HG02970 (cell line): ENCODE data around the gene COL4A2.
"Not testable (repeated sequence)": the region's sequence is repeated elsewhere in the genome, so short reads cannot be mapped to it uniquely, and the experiment has no call there.

Experiments used
- ATAC-seq: cut with Tn5 transposase; IDR thresholded peaks from one replicate; pipeline ENCODE4 v1.9.1; 2021; ENCODE audit warnings: mild to moderate bottlenecking, moderate library complexity, moderate number of reproducible peaks; ENCODE audit not compliant: unreplicated experiment, low FRiP score

Gene COL4A2

DNA sequence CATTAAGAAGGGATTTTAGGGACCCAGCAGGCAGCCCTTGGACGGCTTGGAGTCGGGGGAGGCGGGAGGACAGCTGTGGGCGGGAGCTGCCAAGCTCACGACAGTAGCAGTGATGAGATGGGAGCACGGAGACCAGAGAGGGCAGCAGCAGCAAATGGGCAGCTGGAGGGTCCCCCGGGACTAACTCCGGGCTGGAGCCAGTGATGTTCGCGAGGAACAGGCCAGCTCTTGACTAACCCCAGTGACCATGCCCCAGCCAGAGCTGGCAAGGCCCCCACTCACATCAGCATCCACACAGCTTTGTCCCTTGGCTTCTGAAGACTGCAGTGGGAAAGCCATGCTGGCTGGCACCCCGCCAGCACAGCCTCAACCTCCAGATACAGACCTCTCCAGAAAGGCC lies 172.6 kb downstream of the COL4A2 start:
- no peak for ATAC-seq

DNA sequence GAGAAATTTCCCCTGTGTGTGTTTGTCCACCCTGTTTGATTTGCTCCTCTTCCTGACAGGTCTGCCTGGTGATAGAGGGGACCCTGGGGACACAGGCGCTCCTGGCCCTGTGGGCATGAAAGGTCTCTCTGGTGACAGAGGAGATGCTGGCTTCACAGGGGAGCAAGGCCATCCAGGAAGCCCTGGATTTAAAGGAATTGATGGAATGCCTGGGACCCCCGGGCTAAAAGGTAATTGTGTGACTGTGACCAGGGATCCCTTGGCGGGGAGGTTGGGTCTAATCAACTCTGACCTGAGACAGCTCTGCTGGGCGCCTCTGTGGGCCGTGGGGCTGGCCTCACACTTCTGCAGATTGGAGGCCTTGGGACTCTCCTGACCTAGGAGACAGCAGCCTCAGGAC lies 173.1 kb downstream of the COL4A2 start:
- ATAC-seq: no peak

DNA sequence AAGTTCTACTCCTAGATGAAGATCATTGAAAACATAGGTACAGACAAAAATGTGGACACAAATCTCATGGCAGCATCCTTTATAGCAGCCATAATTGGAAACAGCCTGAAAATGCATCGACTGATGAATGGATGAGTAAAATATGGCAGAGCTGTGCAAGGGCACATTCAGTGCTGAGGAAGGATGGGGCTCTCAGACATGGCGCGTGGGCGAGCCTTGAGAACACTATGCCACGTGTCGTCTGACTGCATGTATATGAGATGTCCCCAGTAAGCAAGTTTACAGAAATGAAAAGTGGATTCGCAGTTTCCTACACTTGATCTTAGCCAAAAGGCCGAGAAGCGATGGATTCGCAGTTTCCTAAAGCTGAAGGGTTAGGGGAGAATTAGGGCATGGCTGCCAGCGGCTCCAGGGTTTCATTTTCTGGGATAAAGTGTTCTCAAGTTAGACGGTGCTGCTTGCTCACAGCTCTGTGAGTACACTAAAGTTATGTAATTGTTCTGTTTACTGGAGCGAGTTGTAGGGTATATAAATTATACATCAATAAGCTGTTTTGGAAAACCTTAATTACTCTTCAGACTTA lies 176.4 kb downstream of the COL4A2 start:
- no peak for ATAC-seq

DNA sequence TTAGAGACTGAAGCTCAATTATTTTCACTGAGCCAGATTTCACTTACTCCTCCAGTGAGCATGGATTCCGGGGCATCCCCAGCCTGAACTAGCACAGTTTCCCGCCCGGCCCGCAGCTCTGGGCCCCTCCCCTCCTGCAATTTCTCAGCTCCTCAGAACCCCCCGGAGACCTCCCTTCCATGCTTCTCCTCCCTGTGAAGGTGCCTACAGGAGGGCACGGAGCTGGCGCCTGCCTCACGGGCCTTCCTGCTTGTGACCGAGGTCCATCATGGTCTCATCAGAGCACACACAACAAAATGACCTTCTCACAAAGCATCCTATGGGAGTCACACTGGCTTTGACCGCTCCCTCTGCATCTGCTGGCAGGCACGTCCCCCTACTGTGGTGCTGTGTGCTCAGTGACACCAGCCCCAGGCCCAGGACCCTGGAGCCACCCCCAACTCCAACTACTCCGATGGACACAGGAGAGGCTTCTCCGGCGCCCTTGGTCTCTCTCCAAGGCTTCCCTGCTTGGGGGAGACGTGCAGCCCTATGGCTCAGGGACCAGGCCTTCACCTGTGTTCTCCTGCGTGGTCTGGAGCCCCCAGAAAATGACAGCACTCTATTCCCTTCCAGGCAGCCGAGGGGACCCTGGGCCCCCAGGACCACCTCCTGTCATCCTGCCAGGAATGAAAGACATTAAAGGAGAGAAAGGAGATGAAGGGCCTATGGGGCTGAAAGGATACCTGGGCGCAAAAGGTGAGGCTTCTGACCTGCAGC lies 177.4 kb downstream of the COL4A2 start:
- ATAC-seq: no peak

DNA sequence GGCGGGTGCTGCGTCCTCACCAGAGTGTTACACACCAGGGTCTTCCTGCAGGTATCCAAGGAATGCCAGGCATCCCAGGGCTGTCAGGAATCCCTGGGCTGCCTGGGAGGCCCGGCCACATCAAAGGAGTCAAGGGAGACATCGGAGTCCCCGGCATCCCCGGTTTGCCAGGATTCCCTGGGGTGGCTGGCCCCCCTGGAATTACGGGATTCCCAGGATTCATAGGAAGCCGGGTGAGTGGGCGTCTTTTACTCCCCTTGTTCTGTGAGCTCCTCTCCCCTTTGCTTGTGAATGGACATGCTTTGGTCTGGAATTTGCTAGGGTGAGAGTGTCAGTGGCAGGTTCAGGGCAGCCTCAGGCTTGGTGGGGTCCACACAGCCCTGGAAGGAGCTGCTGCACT lies 178.5 kb downstream of the COL4A2 start:
- no peak for ATAC-seq

DNA sequence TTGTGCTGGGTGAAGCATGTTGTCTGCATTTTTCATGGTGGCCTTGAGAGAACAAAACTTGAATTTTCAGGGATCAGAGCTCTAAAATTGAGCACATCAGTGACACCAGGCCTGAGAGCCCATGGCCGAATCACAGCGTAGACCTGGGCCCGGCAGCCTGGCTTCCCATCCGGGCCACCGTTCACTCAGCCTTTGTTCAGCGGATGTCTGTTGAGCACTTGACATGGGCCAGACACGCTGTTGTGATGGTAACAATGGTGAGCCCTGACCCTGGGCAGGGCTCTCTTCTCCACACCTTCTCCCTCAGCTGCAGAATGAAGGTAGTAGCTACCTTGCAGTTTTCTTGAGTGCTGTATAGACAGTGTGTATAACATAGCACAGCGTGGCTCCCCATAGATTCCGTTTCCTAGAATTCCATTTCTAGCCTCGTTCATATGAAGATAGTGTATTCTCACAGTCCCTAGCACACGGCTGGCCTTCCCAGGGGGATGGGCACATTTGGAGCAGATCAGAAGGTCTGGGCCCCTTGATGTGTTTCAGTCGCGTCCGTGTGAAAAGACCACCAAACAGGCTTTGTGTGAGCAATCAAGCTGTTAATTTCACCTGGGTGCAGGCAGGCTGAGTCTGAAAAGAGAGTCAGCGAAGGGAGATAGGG lies 179.1 kb downstream of the COL4A2 start:
- ATAC-seq: no peak

DNA sequence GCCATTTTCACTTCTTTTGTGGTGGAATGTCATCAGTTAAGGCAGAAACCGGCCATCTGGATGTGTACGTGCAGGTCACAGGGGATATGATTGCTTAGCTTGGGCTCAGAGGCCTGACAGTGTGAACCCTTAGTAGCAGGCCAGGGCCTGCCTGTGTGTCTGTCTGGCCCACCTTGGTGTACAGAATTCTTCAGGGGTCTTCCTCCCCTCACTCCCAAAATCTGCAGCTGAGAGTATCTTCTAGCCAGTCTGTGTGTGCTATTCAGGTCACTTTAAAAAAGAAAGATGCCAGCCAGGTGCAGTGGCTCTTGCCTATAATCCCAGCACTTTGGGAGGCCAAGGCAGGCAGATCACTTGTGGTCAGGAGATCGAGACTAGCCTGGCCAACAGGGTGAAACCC lies 179.8 kb downstream of the COL4A2 start:
- ATAC-seq: not testable (repeated sequence)

DNA sequence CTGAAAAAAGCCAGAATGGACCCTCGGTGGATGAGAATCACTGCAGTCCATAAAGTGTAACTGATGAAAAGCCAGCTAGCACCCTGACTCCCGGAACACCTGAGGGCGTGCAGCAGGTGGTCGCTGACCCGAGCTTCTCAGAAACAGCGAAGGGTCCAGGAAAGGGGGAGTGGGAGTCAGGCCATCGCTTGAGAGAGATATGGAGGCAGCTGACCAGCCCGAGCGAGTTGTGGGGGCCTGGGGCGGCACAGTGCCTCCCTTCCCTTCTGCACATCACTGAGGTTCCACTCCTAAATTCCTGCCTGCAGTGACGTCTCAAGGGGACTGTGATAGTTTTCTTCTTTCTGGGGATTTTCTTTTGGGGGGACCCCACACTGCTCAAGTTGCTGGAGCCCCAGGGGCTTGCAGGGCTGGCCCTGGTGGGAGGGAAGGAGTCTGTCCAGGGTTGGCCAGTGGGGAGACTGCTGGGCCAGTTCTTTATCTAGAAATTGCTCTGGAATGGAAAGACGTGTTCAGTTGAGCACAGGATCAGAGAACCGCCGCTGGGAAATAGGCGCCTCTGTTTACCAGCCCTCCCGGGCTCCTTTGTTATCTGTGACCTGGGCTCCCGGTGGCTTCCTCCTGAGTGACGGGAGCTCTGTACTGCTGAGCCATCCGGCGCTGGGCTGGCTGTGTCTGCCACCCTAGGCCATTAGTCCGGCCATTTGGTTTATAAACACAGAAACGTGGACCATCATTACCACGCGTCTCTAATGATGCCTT lies 183.1 kb downstream of the COL4A2 start:
- no peak for ATAC-seq

DNA sequence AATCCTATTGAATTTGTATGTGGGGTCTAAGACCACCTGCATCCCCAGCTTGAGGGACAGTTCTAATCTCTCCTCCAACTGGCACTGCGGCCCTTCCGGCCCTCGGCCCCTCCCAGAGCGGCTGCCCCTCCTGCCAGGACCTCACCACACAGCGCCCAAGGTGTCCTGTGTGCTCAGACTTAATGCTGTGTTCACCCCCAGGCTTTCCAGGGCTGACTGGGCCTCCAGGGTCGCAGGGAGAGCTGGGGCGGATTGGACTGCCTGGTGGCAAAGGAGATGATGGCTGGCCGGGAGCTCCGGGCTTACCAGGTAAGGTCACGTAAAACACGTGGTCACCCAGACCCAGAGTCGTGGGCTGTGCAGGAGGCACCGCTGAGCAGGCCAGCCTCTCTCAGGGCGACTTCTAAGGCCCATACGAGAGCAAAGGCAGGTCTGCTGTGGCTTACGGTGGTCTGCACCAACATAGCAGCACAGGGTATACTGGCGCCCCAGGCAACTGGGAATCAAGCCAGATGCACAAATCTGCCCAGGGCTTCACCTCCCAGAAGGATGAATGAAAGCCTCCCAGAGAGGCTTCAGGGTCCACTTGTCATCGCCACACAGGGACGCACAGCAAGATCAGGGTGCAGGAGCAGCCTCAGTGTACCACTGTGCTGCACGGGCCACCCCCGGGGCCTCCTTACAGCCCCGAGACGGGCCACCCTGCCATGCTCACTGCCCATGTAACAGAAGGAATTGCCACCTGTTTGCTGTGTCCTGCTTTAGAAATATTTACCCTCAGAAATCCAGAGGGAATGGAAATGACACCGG lies 185.0 kb downstream of the COL4A2 start:
- ATAC-seq: no peak

DNA sequence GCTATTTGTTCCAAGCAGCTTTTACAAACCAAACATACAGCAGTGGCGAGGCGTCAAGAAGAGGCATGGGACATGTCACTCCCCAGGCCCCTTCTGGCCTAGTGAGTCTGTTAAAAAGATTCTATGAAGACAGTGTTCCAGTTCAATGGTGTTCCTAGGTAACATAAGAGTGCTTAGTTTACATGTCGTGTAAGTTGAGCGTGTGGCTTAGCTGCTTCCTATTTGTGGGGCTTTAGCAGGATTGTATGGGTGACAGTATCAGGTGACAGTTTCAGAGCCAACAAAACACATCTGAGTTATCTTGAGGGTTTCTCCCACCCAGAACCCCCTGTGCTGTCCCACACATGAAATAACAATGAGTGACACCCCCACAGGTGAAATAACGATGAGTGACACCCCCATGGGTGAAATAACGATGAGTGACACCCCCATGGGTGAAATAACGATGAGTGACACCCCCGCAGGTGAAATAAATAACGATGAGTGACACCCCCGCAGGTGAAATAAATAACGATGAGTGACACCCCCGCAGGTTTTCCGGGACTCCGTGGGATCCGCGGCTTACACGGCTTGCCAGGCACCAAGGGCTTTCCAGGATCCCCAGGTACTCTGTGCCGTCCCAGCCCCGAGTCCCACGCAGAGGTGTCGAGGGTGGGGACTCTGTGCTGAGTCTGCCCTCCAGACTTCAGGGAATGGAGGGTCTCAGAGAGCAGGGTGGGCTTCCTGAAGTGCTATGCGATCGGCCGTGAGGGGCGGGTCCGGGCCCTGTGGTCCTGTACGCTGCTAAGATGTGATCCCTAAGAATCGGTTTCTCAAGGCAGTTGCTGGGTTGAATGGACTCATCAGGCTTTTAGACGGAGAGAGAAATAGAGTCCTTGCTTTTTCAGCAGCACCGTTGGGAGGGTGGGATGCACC lies 185.9 kb downstream of the COL4A2 start:
- ATAC-seq: no peak

DNA sequence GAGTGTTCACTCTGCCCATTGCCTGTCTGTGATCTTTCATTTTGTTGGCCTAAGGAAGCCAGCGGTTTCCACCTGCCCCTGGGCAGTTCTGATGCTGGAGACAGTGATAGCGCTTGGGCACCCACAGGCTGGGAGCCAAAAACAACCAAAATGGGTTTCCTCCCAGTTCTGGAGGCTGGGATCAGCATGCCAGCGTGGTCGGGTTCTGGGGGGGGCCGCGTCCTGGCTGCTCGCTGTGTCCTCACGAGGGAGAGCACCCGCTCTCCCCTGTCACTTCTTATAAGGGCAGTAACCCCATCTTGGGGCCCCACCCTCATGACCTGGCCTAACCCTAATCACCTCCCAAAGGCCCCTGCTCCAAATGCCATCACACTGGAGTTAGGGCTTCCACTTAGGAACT lies 186.5 kb downstream of the COL4A2 start:
- no peak for ATAC-seq

DNA sequence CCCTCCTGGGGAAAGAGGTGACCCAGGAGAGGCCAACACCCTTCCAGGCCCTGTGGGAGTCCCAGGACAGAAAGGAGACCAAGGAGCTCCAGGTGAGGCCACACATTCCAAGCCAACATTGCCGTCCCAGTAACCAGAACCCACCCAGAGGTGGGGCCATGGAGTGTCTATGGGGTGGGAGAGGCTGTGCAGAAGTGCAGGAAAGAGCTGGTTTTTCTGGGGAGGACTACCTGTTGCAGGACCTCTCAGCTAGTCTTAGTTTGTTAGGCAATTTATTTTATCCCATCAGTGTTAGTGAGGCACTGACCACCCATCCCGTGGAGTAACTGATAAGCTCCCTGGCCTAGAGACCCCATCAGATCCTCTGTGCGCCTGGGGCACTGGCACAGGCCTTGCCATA lies 188.3 kb downstream of the COL4A2 start:
- ATAC-seq: no peak

DNA sequence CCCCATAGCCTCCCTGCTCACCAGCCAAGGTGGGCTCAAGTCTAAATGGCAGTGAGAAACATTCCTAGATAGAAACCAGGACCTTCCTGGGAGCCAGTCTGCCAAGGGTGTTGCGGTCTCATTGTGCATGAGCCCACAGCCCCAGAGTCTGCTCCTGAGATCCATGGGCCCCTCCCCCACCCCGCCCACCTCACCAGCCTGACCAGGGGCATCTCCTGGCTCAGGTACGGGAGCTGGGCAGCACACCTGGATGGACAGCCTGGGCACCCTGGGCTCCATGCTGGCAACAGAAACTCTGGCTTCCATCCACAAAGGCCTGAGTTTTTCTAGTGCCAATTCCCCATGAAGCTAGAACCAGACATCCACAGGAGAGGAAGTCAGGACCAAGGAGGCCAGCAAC lies 188.8 kb downstream of the COL4A2 start:
- no peak for ATAC-seq

DNA sequence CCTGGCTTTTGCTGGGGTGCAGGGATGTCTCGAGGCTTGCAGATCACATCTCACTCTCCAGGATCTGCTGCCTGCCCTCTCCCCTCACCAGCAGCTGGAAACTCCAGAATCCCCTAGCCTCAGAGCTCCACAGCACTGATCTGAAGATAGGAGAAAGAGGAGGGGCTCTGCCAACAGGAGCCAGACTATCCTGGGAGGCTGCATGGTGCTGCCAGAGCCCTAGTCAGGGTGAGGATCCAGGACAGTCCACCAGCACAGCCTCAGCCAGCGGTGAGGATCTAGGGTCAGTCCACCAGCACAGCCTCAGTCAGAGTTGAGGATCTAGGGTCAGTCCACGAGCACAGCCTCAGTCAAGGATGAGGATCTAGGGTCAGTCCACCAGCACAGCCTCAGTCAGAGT lies 189.2 kb downstream of the COL4A2 start:
- ATAC-seq: no peak

DNA sequence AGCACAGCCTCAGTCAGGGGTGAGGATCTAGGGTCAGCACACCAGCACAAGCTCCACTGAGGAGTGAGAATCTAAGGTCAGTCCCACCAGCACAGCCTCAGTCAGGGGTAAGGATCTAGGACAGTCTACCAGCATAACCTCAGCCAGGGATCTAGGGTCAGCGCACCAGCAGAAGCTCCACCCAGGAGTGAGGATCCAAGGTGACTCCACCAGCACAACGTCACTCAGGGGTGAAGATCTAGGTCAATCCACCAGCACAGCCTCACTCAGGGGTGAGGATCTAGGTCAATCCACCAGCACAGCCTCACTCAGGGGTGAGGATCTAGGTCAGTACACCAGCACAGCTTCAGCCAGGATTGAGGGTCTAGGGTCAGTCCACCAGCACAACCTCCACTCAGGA lies 189.9 kb downstream of the COL4A2 start:
- ATAC-seq: no peak

DNA sequence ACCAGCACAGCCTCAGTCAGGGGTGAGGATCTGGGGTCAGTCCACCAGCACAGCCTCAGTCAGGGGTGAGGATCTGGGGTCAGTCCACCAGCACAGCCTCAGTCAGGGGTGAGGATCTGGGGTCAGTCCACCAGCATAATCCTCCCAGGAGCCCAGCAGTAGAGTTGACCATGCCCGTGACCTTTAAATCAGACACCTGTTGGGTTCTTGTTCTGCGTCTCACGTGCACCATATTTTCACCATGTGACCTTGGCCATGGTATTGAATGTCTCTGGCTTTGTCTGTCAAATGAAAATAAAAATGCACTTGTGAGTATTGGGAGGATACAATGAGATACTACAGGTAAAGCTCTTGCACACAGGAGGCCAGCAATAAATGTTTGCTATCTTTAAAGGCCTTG lies 190.8 kb downstream of the COL4A2 start:
- ATAC-seq: not testable (repeated sequence)

DNA sequence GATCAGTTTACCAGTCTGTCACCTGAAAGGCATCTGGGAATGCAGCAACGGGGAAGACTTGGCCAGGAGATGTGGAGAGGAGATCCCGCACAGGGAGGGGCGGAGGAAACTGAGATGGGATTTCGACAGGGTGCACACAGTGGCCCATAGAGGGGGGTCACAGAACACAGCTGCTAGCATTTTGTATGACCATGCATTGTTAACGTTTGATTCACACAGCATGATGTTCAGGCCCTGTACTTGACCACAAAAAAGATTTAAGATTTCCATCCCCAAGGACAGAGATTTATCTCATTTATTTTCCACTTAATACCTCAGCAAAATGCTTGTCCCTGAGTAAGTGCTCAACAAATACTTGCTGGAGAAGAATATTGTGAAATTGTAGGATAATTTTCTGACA lies 191.2 kb downstream of the COL4A2 start:
- ATAC-seq: no peak

DNA sequence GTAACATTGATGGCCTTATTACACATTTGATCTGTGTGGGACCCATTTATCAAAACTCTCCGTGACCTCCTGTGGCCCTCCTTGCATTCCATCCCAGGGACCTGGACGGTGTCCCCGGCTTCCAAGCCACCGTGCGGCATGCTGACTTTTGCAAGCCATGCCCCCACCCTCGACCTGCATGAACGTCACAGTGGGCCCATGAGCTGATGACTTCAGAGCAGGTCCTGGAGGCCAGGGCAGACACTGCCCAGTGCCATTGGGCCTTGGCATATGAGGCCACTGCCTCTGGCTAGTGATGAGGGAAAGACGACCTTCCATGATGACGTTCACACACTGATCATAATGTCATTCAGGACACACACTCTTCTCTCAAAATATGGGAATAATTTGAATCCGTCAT lies 191.7 kb downstream of the COL4A2 start:
- no peak for ATAC-seq

DNA sequence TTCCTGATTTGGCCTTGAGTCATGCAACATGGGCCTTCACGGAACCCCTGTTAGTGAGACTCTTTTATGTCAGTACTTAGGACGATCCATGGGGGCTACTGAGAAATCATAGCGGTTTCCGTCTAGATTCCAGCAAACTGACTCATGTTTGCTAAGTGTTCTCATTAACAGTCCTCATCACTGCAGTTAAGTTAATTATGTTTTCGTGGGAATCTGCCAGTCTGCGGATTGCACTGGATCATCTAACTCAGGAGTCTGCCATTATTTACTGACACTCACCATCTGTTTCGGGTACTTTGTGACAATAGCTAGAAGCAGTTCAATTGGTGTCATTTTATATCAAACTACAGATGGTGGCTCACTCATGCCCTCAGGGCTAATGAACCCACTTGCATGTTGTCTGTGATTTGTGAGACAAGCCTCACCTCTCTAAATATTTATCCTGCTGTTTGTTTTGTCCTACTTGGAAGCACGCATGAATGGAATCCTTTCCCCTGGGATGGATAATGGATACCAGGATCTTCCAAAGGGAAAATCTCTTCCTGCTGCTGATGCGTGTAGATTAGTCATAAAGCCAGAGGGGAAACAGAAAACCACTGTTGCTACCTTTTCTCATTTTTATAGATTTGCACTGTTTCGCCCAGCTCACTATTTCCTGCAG lies 192.7 kb downstream of the COL4A2 start:
- no peak for ATAC-seq
